GM12892 (cell line): Measurements from ENCODE around the gene CNGA3.

Experiments
- POLR2A ChIP-seq: IDR thresholded peaks from 2 replicates; pipeline ENCODE4 v1.6.1; 2011; ENCODE audit warnings: low read depth, low read length, control low read depth
- POLR2AphosphoS5 ChIP-seq: IDR thresholded peaks from 2 replicates; pipeline ENCODE4 v1.6.1; 2011; ENCODE audit warnings: low read depth, low read length, control low read depth

- TF ChIP-seq POLR2A: no peak
- no peak for TF ChIP-seq POLR2AphosphoS5
Observed at GRCh38 chr2:98387478-98387877, 41.2 kb downstream of the CNGA3 start.
